GM21786 (cell line): ENCODE data around the gene BOLL.
"Not testable (repeated sequence)": the region's sequence is repeated elsewhere in the genome, so short reads cannot be mapped to it uniquely, and the experiment has no call there.

Experiments
- ATAC-seq: cut with Tn5 transposase; IDR thresholded peaks from one replicate; pipeline ENCODE4 v1.9.1; 2021; ENCODE audit not compliant: unreplicated experiment

Gene BOLL

DNA sequence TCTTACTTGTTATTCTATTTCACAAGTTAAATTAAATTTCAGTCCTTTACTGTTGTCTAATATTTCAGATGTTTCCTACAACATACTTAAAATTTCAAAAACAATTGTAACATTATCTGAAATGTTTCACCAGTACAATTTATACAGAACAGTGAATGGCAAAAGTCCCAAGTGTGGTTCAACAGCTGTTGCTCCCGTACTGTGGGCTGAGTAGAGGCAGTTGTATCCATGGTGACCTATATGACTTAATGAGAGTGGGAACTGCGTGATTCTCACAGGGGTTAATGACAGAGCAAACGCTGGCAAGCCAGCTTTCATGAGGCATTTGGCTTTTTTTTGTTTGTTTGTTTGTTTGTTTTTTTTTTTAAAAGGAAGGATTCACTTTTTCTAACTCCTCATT, 13.9 kb upstream of the BOLL start:
- ATAC-seq = no peak

DNA sequence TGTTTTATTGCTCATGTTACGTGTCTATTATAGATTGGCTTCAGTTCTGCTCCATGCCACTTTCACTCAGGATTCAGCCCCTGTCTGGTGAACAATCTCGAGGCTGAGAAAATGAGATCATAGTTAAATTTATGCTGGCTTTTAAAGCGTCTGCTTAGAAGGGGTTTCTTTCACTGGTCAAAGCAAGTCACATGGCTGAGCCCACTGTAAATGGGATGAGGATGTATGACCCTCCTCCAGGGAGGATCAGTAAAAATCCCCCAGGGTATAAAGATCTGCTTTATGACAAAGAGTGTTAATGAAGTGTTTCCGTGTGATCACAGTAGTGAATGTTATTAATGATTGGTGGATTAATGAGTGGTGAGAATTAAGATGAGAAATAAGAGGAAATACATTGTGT, 13.1 kb upstream of the BOLL start:
- ATAC-seq = no peak

DNA sequence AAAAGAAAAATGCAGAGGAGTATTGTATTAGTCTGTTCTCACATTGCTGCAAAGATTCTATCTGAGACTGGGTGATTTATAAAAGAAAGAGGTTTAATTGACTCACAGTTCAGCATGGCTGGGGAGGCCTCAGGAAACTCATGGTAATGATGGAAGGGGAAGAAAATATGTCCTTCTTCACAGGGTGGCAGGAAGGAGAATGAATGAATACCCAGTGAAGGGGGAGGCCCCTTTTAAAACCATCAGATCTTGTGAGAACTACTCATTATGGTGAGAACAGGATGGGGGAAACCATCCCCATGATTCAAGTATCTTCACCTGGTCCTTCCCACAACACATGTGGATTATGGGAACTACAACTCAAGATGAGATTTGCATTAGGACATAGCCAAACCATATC, 10.2 kb upstream of the BOLL start:
- ATAC-seq = no peak

- no peak for ATAC-seq
These were observed 8.3 kb upstream of the BOLL start for GRCh38 chr2:197793456-197793855.

DNA sequence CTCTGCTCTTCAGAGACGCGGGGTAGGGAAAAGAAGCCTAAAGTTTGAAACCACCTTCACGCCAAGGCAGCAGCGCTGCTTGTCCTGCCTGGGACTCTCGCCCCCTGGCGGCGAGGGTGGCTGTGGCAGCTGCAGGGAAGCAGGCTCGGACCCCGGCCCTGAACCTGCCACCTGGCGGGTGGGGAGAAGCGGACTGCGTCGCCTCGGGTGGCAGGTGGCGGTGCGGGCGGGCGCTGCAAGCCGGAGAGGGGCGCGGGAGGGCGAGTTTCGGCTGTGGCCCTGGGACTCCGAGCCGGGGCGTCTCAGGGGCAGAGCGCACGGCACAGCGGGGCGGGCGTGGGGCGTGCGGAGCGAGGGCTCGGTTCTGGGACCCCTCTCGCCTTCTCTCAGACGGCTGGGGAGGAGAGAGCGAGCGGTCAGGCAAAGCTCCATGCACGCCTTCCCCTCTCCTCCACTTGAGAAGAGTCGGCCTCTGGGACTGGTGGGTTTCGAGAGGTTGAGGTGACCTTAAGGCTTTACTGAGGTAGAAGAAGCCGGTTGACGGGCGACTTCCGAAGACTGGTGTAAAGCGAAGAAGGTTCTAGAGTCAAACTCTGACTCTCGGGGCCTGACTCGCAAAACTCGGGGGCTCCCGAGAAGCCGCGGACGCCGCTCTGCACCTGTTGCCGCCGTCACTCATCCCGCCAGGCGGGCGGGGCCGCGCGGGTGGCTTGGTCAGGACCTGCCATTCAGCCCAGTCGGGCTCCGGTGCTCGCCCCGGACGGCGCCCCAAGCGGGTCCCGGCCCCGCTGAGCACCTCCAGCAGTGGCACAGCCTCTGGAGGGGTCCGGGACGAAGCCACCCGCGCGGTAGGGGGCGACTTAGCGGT, 1.1 kb upstream of the BOLL start:
- ATAC-seq = peak; percentile 57

DNA sequence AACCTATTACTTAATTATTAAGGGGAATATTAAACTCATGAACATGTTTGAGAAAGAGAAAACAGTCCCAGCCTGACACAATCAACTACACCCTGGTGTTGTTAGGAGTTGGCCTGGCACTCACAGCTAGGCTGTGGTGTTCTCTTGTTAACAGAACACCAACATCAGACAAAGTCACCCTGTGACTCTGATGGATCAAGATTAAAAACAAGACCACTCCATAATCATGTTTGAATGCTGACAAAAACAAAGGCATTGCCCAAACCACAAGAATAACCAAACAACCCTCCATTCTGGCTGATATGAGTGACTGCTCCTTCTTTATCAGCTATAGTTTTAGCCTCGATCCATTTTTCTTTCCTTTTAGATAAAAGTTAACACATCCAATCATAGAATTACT, 3.0 kb downstream of the BOLL start:
- ATAC-seq = no peak

DNA sequence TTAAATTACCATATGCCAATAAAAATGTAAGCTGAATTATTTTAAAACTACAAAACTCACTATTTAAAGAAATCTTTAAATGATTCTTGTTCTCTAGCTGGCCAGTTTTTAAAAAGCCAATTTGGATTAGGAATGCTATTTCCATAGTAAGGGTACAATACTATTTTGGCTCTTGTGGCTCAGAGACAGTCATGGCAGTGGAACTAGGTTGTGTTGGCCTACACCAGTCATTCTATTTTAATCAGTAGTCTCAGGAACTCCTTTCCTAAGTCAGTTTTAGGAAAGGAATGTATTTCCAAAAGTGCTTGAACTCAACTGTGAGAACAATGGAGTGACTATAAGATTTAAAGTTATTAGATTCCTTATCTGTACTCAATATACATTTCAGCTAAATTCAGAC, 5.9 kb downstream of the BOLL start:
- ATAC-seq = no peak

GRCh38 chr2:197777823-197778407, 7.2 kb downstream of the BOLL start:
- no peak for ATAC-seq

DNA sequence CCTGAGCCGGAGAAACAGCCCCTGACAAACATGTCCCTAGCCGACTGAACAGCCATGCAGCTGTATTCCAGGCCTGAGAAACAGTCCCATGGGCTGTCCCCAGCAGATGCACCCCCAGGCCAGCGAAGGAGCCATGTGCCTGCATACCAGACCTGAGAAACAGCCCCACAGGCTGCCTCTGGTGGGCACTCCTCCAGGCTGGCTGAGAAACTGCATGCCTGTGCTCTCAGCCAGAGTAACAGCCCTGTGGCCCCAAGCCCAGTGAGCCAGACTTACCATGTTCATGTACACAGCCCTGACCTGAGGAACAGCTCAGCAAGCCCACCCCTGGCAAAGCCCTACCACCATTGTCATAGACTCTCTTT, 24.8 kb downstream of the BOLL start:
- ATAC-seq = no peak

DNA sequence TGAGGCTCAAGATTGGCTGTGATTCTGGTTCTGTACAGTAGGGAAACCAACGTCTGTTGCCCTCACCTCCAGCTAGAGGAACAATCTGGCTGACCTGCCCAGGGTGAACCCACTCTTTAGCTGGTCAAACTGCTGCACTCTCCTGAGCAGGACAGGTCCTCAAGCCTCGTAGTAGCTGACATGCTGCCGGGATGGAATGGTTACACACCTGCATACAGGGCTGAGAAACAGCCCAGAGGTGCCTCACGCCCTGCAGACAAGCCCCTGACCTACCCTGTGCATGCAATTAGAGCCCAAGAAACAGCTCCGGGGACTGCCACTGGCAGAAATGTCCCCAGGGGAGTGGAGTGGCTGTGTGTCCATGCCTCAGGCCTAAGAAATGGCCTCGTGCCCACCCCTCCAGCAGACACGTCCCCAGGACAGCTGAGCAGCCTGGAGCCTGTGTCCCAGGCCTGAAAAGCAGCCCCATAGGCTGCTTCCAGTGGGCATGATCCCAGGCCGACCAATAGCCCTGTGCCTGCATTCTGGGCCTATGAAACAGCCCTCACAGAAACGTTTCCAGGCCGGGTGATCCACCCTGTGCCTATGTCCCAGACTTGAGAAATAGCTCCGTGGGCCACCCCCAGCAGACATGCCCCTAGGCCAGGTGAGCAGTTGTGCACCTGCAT, 25.4 kb downstream of the BOLL start:
- no peak for ATAC-seq

- no peak for ATAC-seq
These were observed 26.1 kb downstream of the BOLL start for GRCh38 chr2:197759013-197759412.

- ATAC-seq = no peak
These were observed 44.9 kb downstream of the BOLL start for GRCh38 chr2:197740200-197740599.

GRCh38 chr2:197728555-197729544, 56.3 kb downstream of the BOLL start:
- not testable (repeated sequence) for ATAC-seq

GRCh38 chr2:197727011-197727410, 58.1 kb downstream of the BOLL start:
- ATAC-seq = no peak

DNA sequence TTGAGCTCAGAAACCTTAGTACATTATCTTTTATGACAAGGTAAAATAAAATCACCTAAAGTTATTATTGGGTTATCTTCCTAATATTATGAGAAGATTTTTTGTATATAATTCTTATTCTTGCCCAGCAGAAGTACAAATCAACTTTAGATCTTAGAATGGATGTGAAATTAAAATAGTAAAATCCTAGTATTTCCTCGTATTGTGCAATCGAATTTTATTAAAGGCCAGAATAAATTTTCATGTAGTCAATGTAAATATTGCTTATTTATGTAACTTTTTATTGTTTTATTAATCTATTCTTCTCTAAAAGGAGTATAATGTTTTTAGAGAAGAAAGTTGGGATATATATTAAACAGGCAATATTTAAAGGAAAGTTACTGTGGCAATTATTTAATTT, 67.3 kb downstream of the BOLL start:
- ATAC-seq = no peak

DNA sequence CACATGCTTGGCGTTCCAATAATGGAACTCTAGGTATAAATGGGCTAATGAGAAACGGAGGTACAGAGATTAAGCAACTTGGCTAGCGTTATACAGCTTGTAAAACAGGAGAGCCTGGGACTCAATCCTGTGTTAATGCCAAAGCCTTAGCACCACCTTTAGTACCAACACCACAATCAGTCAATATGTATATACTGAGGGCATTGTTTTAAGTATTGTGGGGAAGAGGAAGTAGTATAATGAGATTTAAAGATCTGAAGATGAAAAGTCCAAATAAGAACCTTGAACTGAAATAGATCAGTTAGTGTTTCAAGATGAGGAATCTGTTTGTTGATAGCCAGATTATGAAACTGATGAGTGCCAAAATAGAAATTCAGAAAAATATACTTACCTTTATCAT, 71.8 kb downstream of the BOLL start:
- ATAC-seq = no peak

DNA sequence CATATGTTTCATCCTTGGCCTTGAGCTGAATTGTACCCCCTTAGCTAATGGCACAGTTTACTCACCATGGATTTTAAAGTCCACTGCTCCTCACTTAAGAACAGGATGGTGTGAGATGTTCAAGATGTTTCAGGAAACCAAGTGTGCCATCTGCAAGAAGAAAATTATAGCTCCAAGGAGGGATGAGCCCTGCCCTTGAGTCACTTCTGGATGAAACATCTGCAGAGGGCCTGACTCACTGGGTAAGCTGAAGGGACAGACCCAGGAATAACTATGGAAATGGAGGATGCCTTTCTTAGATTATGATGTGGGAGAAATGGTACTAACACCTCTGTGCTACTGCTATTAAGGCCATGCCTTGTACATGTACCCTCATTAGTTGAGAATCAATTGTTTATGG, 73.5 kb downstream of the BOLL start:
- no peak for ATAC-seq

DNA sequence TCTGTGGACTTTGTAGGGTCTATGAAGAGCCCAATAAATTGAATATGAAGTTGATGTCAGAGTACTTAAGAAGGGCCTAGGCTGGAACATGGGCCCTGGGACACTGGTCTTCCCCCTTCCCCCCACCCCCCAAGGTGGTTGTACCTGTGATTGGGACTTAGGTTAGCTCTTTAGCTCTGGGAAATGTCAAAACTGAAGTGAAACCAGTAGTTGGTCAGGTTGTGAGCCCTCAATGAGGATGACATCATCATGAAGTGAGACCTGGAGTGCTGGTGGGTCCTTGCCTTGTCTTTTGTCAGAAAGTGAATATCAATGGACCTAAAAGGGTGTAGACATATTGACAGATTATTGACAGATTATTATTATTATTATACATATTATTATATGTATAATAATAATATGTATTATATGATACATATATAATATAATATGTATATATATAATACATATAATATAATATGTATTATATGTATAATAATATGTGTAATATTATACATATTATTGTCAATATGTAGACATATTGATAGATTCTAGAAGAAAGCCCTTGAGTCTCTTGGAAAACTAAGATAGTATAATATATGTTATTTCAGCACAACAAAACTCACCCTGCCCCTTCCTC, 74.6 kb downstream of the BOLL start:
- peak; percentile 75 for ATAC-seq

DNA sequence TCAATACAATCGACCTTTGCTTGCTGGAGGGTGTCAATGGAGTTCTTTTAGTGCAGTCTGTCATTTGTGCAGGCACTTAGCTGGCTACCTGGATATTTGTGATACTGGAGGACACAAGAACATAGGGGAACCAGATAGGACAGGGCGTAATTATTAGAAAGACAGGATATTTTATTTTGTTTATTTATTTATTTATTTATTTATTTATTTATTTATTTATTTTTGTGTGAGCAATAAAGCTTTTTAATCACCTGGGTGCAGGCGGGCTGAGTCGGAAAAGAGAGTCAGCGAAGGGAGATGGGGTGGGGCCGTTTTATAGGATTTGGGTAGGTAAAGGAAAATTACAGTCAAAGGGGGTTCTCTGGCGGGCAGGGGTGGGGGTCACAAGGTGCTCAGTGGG, 76.0 kb downstream of the BOLL start:
- ATAC-seq = not testable (repeated sequence)

- no peak for ATAC-seq
These were observed 76.8 kb downstream of the BOLL start for GRCh38 chr2:197708331-197708730.
